Islet precursor cell (in vitro differentiated cells): ENCODE data around the gene BBS9.

Experiments
- DNase-seq: peaks from one replicate; pipeline ENCODE4 v3.0.0-alpha.2; 2018

The BBS9 gene

GRCh38 chr7:33578166-33578565, 448.8 kb downstream of the BBS9 start:
- DNase-seq: no peak

GRCh38 chr7:33578881-33579672, 449.7 kb downstream of the BBS9 start:
- DNase-seq: no peak

- DNase-seq: no peak
Measured at GRCh38 chr7:33579673-33579960, 450.3 kb downstream of the BBS9 start.

- no peak for DNase-seq
Measured at GRCh38 chr7:33581236-33581635, 451.9 kb downstream of the BBS9 start.

- DNase-seq: no peak
Measured at GRCh38 chr7:33582104-33582503, 452.7 kb downstream of the BBS9 start.

- DNase-seq: no peak
Measured at GRCh38 chr7:33582533-33582932, 453.2 kb downstream of the BBS9 start.

GRCh38 chr7:33589911-33590310, 460.5 kb downstream of the BBS9 start:
- no peak for DNase-seq

GRCh38 chr7:33590916-33591315, 461.6 kb downstream of the BBS9 start:
- DNase-seq: no peak

GRCh38 chr7:33591490-33591889, 462.1 kb downstream of the BBS9 start:
- DNase-seq: no peak

- DNase-seq: no peak
Measured at GRCh38 chr7:33592718-33593117, 463.4 kb downstream of the BBS9 start.

GRCh38 chr7:33593611-33594010, 464.2 kb downstream of the BBS9 start:
- DNase-seq: no peak

GRCh38 chr7:33596686-33597085, 467.3 kb downstream of the BBS9 start:
- DNase-seq: no peak

GRCh38 chr7:33597181-33597580, 467.8 kb downstream of the BBS9 start:
- DNase-seq: no peak

GRCh38 chr7:33601101-33601500, 471.7 kb downstream of the BBS9 start:
- no peak for DNase-seq

GRCh38 chr7:33601884-33602283, 472.5 kb downstream of the BBS9 start:
- no peak for DNase-seq

GRCh38 chr7:33604056-33604455, 474.7 kb downstream of the BBS9 start:
- DNase-seq: no peak

GRCh38 chr7:33610918-33611317, 481.6 kb downstream of the BBS9 start:
- DNase-seq: no peak

GRCh38 chr7:33612442-33612841, 483.1 kb downstream of the BBS9 start:
- no peak for DNase-seq

- no peak for DNase-seq
Measured at GRCh38 chr7:33614357-33615117, 485.2 kb downstream of the BBS9 start.

GRCh38 chr7:33616752-33617151, 487.4 kb downstream of the BBS9 start:
- no peak for DNase-seq

GRCh38 chr7:33619264-33619663, 489.9 kb downstream of the BBS9 start:
- no peak for DNase-seq

GRCh38 chr7:33623267-33623666, 493.9 kb downstream of the BBS9 start:
- no peak for DNase-seq

- no peak for DNase-seq
Measured at GRCh38 chr7:33624215-33624614, 494.9 kb downstream of the BBS9 start.

- no peak for DNase-seq
Measured at GRCh38 chr7:33626869-33627268, 497.5 kb downstream of the BBS9 start.

- no peak for DNase-seq
Measured at GRCh38 chr7:33627741-33628140, 498.4 kb downstream of the BBS9 start.
